NB4 (cell line): Measurements from ENCODE around the gene ZBTB9.

Experiments
- CTCF ChIP-seq: IDR thresholded peaks from one replicate; pipeline ENCODE4 v1.5.1; 2012; ENCODE audit warnings: low read depth, low read length
- MAX ChIP-seq: IDR thresholded peaks from 2 replicates; pipeline ENCODE4 v1.6.1; 2011; ENCODE audit warnings: low read depth, low read length
- POLR2A ChIP-seq: IDR thresholded peaks from 2 replicates; pipeline ENCODE4 v1.6.1; 2011; ENCODE audit warnings: mild to moderate bottlenecking; ENCODE audit not compliant: insufficient read length; ENCODE audit errors: extremely low read depth

DNA sequence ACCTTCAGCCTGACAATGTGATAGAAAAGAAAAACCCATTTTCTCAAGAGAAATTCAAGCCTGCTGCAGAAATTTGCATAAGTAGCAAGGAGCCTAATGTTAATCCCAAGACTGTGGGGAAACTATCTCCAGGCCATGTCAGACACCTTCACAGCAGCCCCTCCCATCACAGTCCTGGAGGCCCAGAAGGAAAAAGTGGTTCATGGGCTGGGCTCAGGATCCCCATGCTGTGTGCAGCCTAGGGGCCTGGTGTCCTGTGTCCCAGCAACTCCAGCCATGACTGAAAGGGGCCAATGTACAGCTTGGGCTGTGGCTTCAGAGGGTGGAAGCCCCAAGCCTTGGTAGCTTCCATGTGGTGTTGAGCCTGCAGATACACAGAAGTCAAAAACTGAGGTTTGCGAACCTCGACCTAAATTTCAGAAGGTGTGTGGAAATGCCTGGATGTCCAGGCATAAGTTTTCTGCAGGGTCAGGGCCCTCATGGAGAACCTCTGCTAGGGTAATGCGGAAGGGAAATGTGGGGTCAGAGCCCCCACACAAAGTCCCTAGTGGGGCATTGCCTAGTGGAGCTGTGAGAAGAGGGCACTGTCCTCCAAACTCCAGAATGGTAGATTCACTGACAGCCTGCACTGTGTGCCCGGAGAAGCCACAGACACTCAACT lies 11.8 kb downstream of the ZBTB9 start:
- no peak for TF ChIP-seq CTCF
- TF ChIP-seq POLR2A = no peak
- no peak for TF ChIP-seq MAX
